HCT116 (cell line): ENCODE data around the gene TWSG1. TPM values are rescaled to one million over a fixed set of nuclear protein-coding genes. Genes with fewer than 3 reads are reported as not detected.

Source experiments
- ATAC-seq: fragments of 200-7000 bp; cut with Tn5 transposase; 2 replicates; pipeline ENCODE4 v1.9.1; 2020; ENCODE audit warnings: mild to moderate bottlenecking, moderate library complexity
- BruUV-seq: library from RNA; stranded (reverse); fragments of 400-500 nt; replicated peaks from 2 replicates; lab custom pipeline; 2021; lab: Mats Ljungman, UMichigan
- CTCF ChIA-PET: fragments of 300-600 bp; sonication (Branson Sonifier 250); formaldehyde crosslinking; loops from one replicate; lab custom pipeline; 2021; ENCODE audit warnings: antibody characterized with exemption; lab: Charles Lee
- POLR2A ChIA-PET: fragments of 300-600, 350-600 bp; sonication (Branson Sonifier 250); formaldehyde crosslinking; loops from one replicate; lab custom pipeline; 2021; ENCODE audit warnings: antibody characterized with exemption; lab: Charles Lee
- RAD21 ChIA-PET, 2 experiments: fragments of 300-600 bp; sonication (Branson Sonifier 250); formaldehyde crosslinking; loops; one replicate each; lab custom pipeline; 2023; ENCODE audit warnings: low total read pairs in 2 of 2; ENCODE audit not compliant: uncharacterized antibody in 2 of 2, unreplicated experiment in 2 of 2, low non-redundant PET in 1 of 2; lab: Charles Lee
- DNase-seq: peaks from one replicate; pipeline ENCODE4 v3.0.0-alpha.2; 2010; ENCODE audit warnings: low read depth, low spot score
- H2AFZ ChIP-seq: fragments of 200-600 bp; shearing (Covaris generic), sonication (generic); 2 replicates; pipeline ENCODE4 v1.6.1; 2017; ENCODE audit warnings: low read depth, mixed run types, mixed read lengths, antibody characterized with exemption, low read length; ENCODE audit not compliant: poor library complexity, severe bottlenecking
- H3K27ac ChIP-seq: 2 replicates; pipeline ENCODE4 v1.5.1; 2012; ENCODE audit warnings: low read depth, low read length
- H3K27me3 ChIP-seq: fragments of 200-600 bp; sonication (generic); 2 replicates; pipeline ENCODE4 v1.6.1; 2016; ENCODE audit warnings: mixed run types, low read length, mixed read lengths; ENCODE audit not compliant: insufficient read depth
- H3K36me3 ChIP-seq, 2 experiments: fragments of 200-500 bp in 1 of 2; fragments of 200-600 bp in 1 of 2; sonication (Bioruptor generic) in 1 of 2; sonication (generic) in 1 of 2; 2 replicates each; pipeline versions ENCODE4 v1.5.1 to v1.6.1; 2014 to 2016; ENCODE audit warnings: low read length in 2 of 2, inconsistent platforms in 1 of 2, mixed read lengths in 1 of 2, mixed run types in 1 of 2; ENCODE audit not compliant: insufficient read depth in 2 of 2, control insufficient read depth in 1 of 2
- H3K4me1 ChIP-seq, 2 experiments: fragments of 200-600 bp in 1 of 2; sonication (generic) in 1 of 2; 2 replicates each; pipeline versions ENCODE4 v1.5.1 to v1.6.1; 2012 to 2017; ENCODE audit warnings: low read length in 2 of 2, inconsistent platforms in 1 of 2, mild to moderate bottlenecking in 1 of 2, mixed read lengths in 1 of 2, mixed run types in 1 of 2, moderate library complexity in 1 of 2; ENCODE audit not compliant: insufficient read depth in 2 of 2, control insufficient read depth in 1 of 2
- H3K4me2 ChIP-seq: fragments of 200-600 bp; sonication (generic); 2 replicates; pipeline ENCODE4 v1.6.1; 2017; ENCODE audit warnings: mixed run types, low read length, mixed read lengths
- H3K4me3 ChIP-seq, 2 experiments: fragments of 200-600 bp in 1 of 2; sonication (generic) in 1 of 2; replicated peaks in 1 of 2; 2 replicates each; pipeline ENCODE4 v1.5.1; 2011 to 2016; ENCODE audit warnings: low read length in 2 of 2, control low read depth in 1 of 2, low read depth in 1 of 2, mild to moderate bottlenecking in 1 of 2, mixed read lengths in 1 of 2, mixed run types in 1 of 2
- H3K79me2 ChIP-seq: fragments of 200-600 bp; sonication (generic); 2 replicates; pipeline ENCODE4 v1.6.1; 2017; ENCODE audit warnings: mild to moderate bottlenecking, mixed run types, low read length, moderate library complexity, mixed read lengths; ENCODE audit not compliant: insufficient read depth
- H3K9ac ChIP-seq: fragments of 200-600 bp; sonication (generic); 2 replicates; pipeline ENCODE4 v1.6.1; 2016; ENCODE audit warnings: low read length, mixed read lengths
- H3K9me2 ChIP-seq: fragments of 200-600 bp; sonication (generic), shearing (Covaris generic); 2 replicates; pipeline ENCODE4 v1.6.1; 2017; ENCODE audit warnings: mixed run types, mild to moderate bottlenecking, moderate library complexity; ENCODE audit not compliant: insufficient read depth
- H3K9me3 ChIP-seq, 2 experiments: fragments of 200-500 bp in 1 of 2; fragments of 200-600 bp in 1 of 2; sonication (Bioruptor generic) in 1 of 2; sonication (generic) in 1 of 2; 2 replicates each; pipeline ENCODE4 v1.6.1; 2014 to 2017; ENCODE audit warnings: low read length in 2 of 2, mixed read lengths in 2 of 2, inconsistent platforms in 1 of 2, low read depth in 1 of 2, mild to moderate bottlenecking in 1 of 2, mixed run types in 1 of 2, moderate library complexity in 1 of 2; ENCODE audit not compliant: control insufficient read depth in 1 of 2, insufficient read depth in 1 of 2
- H4K20me1 ChIP-seq: fragments of 200-600 bp; sonication (generic), shearing (Covaris generic); 2 replicates; pipeline ENCODE4 v1.6.1; 2017; ENCODE audit warnings: mixed run types, mild to moderate bottlenecking, moderate library complexity; ENCODE audit not compliant: insufficient read depth
- ATF3 ChIP-seq: IDR thresholded peaks from 2 replicates; pipeline ENCODE4 v1.6.1; 2012
- CEBPB ChIP-seq: IDR thresholded peaks from 2 replicates; pipeline ENCODE4 v1.6.1; 2012; ENCODE audit warnings: low read depth
- ELF1 ChIP-seq: IDR thresholded peaks from 2 replicates; pipeline ENCODE4 v1.6.1; 2012; ENCODE audit warnings: low read depth, borderline replicate concordance
- MAX ChIP-seq: IDR thresholded peaks from 2 replicates; pipeline ENCODE4 v1.6.1; 2012
- POLR2AphosphoS5 ChIP-seq: IDR thresholded peaks from 2 replicates; pipeline ENCODE4 v1.6.1; 2011; ENCODE audit warnings: mild to moderate bottlenecking, low read depth, low read length, moderate library complexity
- REST ChIP-seq: IDR thresholded peaks from 2 replicates; pipeline ENCODE4 v1.6.1; 2012; ENCODE audit warnings: low read depth
- YY1 ChIP-seq: IDR thresholded peaks from 2 replicates; pipeline ENCODE4 v1.6.1; 2011; ENCODE audit warnings: low read length, low read depth, moderate library complexity, mild to moderate bottlenecking; ENCODE audit not compliant: insufficient replicate concordance; ENCODE audit errors: extremely low read depth
- ZNF274 ChIP-seq: fragments of 200-500 bp; sonication (Bioruptor generic); IDR thresholded peaks from 2 replicates; pipeline ENCODE4 v1.6.1; 2014; ENCODE audit warnings: mild to moderate bottlenecking, low read depth, low read length, inconsistent platforms
- intact Hi-C: fragments of 100-400 bp; cut with micrococcal nuclease; formaldehyde crosslinking; loops from 2 replicates; pipeline ENCODE4 v1.10.0; 2022
- total RNA-seq: library from RNA; stranded (reverse); gene quantifications from one replicate; pipeline ENCODE4 v1.2.1, GENCODE V29; 2021; ENCODE audit not compliant: unreplicated experiment

TWSG1 gene
- total RNA-seq, 1 experiment from 2014 or later = 35.7 TPM

- intact Hi-C loops = no loop called here
- ChIA-PET RAD21 (no interaction called here), POLR2A (no interaction called here), CTCF (no interaction called here)
- no TSS peak for BruUV-seq
- H3K4me2 ChIP-seq = no peak overlapping the region
- TF ChIP-seq ZNF274 (no peak), CEBPB (no peak), REST (no peak), ATF3 (no peak), ELF1 (no peak), MAX (no peak), POLR2AphosphoS5 (no peak), YY1 (no peak)
- H3K9me2 ChIP-seq = no peaks in the 10 kb centered on the region
- no peaks in the 10 kb centered on the region for H4K20me1 ChIP-seq
- no peak overlapping the region for H3K4me3 ChIP-seq
- ATAC-seq (peak; percentile 77), DNase-seq (no peak)
- H2AFZ ChIP-seq = no peak overlapping the region
- no peaks in the 10 kb centered on the region for H3K36me3 ChIP-seq
- no peaks in the 10 kb centered on the region for H3K79me2 ChIP-seq
- peaks cover 0 to 12% of the 10 kb centered on the region in 2 experiments; a peak in 2 of 4 replicates for H3K4me1 ChIP-seq
- no peak overlapping the region for H3K27ac ChIP-seq
- H3K27me3 ChIP-seq = no peaks in the 10 kb centered on the region
- H3K9me3 ChIP-seq = no peaks in the 10 kb centered on the region
- no peak overlapping the region for H3K9ac ChIP-seq
Measured at GRCh38 chr18:9418047-9418690, 83.6 kb downstream of the TWSG1 start.
